GM21447 (cell line): Measurements from ENCODE around the gene TTC33.
"Not testable (repeated sequence)": the region's sequence is repeated elsewhere in the genome, so short reads cannot be mapped to it uniquely, and the experiment has no call there.

Experiments used
- ATAC-seq: cut with Tn5 transposase; IDR thresholded peaks from one replicate; pipeline ENCODE4 v1.9.1; 2021; ENCODE audit not compliant: unreplicated experiment

The TTC33 gene

DNA sequence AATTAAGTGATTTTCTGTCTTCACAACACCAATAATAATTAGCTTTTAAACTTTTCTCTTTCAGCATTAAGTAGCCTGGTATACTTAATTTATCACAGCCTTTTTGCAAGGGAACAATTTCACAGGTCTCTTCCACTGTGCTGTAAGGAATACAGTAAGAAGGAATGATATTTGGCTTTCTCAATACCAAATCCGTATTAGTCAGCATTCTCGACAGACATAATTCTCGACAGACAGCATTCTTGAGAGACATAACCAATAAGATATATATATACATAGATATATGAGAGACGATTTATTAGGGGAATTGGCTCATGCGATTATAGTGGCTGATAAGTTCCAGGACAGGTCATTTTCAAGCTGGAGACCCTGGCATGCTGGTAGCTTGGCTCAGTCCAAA lies 24.4 kb upstream of the TTC33 start:
- ATAC-seq = no peak

DNA sequence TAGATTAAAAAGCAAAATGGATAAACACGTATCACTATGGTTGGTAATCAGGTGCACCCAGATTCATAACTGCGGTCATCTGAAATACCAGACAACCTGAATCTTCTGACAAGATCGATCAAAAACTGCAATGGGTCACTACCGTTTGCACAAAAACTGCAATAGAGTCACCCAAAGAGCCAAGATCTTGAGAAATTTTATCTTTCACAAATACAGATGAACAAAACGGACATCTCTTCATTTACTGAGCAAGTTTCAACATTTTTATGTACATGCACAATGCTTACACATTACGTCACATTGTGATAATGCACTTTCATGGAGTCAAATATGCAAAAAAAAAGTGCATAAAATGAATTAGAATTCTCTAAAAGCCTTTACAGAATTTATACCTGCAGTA lies 23.8 kb upstream of the TTC33 start:
- ATAC-seq = no peak

DNA sequence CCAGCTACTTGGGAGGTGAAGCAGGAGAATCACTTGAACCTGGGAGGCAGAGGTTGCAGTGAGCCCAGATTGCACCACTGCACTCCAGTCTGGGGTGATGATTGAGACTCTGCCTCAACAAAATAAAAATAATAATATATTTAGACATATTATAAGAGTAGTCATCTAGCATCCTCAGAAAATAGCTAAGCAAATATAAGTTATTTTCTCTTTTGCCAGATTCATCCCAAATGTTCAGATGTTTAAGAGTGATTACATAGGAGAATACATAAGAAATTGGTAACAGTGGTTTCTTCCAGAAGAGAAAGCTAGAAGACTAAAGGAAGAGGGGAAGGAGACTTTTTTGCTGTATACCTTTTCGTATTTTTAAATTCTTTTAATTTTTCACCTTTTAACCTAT lies 22.4 kb upstream of the TTC33 start:
- no peak for ATAC-seq

DNA sequence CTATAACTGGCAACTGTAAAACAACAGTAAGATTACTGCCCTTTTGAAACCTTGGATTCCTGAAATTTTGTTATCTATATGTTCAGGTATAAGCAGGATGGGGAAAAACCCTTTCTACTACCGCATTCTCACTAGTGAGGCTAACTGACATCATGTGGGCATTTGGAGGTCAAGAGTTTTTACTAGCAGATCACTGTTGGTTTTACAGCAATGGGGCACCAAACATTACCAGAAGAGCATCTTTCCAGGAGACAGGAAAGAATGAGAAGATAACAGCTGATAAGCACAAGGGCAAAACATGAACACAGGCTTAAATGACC lies 20.9 kb upstream of the TTC33 start:
- no peak for ATAC-seq

DNA sequence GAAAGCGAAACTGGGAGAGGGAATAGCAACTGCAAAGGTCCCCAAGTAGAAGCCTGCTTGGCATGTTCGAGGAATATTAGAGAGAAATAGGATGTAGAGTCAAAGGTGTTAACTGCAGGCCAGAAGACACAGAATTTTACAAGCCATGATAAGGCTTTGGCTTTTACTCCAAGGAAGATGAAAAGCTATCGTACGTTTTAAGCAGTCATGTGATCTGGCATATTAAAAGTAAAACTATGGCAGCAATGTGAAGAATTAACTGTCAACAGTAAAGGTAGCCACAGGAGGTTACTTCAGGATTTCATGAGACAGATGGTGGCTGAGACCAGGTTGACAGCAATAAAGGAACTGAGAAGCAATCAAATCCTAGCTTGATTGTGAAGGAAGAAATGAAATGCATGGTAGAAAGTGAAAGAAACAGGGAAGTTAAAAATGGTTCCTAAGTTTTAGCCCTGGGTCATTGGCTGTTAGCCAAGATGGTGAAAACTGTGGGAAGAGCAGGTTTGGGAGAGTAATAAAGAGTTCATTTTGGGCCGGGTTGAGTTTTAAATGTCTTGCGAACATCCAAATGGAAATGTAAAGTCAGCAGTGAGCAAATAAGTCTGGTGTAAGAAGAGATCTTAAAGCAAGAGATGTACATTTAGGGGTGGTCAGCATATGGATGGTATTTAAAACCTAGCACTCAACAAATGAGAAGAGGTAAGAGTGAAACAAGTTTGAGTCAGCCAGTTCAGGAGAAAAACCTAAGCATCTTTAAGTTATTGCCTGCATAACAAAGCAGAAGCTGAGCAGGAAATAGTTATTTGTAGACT lies 20.3 kb upstream of the TTC33 start:
- no peak for ATAC-seq

DNA sequence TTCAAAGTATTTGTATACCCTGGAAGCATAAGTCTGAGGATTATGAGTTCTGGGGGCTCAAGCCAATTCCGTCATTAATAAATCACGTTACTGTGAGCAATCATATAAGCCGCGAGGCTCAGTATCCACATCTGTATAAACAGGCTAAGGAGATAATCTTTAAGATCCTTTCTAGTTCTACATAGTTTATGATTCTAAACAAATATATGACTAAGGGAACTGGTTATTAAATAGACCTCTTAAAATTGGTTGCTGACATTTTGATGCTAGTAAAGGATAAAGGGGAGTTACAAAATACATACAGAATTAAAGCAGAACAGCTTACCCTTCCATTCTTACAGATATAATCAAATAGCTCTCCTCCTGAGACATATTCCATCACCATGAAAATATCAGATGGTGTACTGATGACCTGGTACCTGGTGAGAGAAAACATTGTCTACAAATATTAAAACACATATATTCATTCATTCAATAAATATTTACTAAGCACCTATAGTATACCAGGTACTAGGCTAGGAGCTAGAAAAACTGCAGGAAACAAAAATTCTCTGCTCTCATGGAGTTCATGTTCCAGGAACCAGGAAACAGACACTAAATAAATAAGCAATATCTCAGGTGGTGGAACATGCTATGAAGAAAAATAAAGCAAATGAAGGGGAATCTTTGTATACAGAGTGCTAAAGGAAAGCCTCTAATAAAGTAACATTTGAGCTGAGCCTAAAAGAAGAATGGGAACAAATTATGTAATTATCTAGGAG lies 19.5 kb upstream of the TTC33 start:
- ATAC-seq = no peak

DNA sequence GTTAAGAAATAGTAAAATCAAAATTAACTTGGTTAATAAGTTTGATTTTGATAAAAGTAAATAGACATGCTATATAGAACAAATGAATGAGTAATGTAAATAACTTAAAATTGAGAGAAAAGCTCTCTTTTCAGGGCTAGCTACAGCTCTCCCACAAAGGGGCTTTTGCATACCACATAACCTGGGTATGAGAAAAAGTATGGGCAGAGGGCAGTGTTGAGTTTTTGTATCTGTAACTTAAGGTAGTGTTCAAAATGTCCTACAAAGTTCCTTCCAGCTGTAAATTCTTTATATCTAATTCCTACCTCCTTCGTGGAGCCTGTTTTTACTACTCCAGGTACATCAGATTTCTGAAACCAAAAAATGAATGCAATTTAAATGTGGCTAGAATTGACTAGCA lies 18.9 kb upstream of the TTC33 start:
- ATAC-seq = no peak

DNA sequence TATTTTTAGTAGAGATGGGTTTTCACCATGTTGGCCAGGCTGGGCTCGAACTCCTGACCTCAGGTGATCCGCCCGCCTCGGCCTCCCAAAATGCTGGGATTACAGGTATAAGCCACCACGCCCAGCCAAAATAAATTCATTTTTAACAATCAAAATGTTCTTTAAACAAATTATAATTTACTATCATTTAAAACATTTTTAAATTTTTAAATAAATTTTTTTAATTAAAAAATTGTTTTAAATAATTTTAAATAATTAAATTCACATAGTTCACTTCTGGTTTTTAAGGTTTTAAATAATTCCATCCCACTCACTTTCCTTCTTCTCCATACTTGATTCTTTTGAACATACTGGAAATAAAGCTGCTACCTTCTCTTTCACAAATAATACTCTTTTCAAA lies 15.0 kb upstream of the TTC33 start:
- ATAC-seq = no peak

DNA sequence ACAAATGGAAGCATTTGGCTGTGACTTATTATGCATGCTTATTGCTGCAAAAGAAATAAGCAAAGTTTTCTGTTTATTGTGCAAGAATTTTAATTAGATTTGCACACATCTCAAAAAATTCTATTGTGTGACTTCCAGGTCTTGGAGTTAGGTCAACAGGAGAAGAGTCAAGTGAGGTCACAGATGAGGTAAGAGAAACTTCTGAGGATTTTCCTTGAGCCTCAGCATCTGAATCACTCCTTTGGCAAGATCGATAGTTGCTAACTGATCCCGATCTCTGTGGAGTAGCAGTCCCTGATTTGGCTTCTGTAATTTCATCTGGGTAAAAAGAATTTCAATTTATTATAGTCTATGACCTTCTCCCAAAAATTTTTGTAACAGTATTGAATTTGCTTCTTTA lies 6.9 kb upstream of the TTC33 start:
- ATAC-seq = no peak

DNA sequence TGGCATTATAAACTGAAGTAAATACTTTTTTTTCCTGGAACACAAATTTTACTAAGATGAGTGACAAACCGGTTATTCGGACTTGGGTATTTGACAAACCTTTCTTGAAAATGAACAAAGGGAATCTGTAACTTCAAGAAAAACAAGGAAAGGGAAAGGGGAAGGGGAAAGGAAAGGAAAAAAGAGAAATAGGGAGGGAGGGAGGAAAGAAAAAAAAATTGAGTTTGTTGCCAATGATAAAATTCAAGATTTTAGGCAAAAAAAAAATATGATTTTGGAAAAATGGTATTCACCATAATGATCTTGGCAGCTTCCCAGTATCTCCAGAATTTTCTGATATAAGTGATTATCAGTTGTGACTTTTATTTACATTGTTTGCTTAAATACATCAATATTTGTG lies 1.6 kb upstream of the TTC33 start:
- no peak for ATAC-seq

DNA sequence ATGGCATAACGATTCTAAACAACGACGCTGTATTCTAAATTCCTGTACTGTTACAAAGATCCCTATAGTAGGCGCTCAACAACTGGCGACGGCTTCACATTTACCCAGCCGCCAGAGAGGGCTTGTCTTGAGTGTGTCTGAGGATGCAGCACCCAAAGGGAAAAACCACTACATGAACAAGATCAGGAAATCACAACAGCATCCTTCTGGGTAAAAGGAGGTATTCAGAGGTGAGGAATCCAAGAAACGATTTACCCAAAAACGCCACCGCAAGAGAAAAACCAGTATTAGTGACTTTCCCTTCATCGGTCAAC lies 711 bp downstream of the TTC33 start:
- ATAC-seq = peak; percentile 81

DNA sequence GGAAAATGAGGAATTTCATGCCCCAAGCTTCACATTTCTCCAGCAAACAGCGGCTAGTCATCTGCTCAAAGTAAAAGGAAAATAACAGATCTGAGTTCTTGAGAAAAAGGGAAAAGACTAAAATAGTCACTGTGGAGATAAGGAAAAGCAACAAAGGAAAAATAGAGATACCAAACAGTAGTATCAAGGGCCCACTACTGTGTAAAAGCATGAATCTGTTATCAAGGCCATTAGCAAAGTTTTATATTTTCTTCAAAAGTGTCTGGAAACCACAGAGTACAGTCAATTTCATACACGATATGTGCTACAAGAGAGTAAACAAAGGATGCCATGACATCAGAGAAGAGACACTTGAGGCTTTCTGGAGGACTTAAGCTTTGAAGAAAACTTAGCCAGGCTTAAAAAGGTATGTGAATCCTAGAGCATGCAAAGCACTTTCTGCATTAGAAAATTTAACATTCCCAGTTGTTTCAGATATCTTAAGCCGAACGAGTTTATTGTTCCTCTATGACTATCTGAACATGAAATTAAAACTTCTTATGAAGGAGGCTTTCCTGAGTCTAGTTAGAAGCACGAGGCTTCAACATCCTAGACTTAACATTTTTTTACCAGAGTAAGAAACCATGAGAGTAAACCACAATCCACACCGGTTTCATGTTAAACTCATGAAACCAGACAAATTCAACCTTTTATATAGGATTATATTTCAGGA lies 1.2 kb downstream of the TTC33 start:
- peak; percentile 12 for ATAC-seq

DNA sequence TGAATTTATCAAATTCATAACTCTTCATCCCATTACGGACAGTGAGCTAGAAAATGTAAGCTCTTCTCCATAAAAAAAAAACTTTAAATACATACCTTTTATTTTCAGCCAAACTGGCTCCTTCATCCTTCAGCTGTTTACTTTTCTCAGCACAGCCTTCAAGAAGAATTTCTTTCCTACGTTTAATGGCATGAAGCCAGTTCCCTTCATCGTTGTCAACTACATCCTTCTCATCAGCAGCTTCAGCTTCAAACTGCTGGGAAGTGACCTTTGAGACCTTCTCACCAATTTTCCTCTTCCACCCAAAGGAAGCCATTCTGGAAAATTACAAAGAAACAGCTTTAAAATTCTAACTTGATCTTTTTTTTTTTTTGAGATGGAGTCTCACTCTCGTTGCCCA lies 9.1 kb downstream of the TTC33 start:
- ATAC-seq = no peak

DNA sequence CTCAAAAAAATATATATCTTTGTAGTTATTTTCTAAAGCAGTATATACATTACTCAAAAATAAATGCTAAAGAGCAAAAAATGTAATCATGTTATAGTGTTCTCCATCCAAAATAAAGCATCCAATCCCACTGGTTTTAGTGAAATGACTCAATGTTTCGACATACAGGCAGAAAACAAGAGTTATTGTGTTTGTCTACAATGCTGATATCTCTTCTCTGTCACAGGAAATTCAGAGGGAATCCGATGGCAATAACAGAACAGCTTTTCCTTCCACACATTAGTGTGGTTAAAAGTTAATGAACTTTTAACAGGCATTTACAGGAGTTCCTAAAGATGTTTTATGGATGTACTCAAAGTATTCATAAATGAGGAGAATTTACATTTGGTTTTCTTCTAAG lies 12.0 kb downstream of the TTC33 start:
- ATAC-seq = no peak

DNA sequence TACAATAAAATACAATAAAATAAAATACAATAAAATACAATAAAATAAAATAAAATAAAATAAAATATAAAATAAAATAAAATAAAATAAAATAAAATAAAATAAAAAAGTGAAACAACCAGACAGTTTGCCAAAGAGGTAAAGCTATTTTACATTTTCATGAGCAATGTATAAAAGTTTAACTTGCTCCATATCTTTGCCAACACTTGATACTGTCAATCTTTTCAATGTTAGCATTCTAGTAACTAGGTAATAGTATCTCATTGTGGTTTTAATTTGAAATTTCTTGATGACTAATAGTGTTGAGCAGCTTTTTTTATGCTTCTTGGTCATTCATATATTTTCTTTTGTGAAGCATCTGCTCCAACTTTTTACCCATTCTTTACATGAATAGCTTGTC lies 17.3 kb downstream of the TTC33 start:
- no peak for ATAC-seq

DNA sequence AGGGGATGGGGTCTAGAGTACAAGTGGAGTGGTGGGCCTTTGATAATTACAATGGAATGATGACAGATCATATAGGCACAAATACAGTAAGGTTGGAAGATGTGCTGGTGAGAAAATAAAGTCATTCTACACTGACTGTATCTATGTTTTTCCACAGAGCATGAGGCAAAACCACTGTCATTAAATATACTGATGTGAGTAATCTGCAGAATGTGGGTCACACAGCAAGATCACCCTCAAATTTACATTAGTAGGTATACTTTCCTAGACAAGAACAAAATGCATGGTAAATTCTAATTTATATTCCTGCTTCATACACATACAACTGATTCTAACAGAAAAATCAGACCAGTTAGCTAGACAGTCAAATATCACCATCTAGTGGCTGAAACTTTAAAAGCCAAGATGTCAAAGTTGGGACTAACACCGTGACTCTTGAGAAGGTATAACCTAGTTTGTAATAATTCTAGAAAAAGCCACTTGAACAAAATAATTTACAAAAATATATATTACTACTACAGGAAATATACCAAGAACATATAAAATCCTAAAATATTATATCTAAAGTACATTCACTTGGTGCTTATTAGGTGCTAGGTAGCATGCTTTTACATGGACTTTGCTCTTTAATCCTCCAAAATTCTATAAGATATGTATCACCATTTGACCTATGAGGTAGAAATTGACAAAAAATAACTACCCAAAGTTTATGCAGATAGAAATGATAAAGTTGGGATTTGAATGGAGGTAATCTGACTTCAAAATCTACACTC lies 19.5 kb downstream of the TTC33 start:
- peak; percentile 87 for ATAC-seq

DNA sequence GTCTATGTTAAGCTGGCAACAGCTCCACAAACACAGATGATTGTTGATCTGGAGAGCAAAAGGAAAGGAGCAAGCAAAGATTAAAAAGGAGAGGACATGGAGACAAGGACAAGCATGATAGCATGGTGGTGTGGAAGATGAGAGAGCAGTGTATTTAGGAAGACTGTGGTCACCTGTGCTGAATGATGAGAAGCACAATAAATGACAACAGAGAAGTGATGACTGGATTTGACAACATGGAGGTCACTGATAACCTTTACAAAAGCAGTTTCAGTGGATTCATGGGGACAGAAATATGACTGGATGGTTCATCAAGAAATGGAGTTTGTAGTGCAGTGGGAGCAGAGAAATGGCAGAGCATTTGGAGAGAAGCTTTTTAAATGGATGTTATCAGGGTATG lies 20.2 kb downstream of the TTC33 start:
- no peak for ATAC-seq

DNA sequence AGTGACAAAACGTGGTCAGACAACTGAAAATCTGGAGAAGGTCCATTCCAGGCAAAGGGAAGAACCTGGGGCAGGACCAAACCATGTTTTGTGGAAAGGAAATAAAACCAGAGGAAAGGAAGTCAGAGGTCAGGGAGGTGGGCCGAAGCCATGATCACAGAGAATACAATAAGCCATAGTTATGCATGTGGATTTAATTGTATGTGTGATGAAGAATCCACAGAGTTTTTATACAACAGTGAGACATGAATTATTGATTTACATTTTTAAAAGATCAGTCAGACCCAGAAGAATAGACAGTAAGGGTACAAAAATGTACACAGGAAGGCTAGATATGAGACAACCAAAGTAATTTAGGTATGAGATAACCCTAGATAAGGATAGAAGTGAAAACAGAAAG lies 20.8 kb downstream of the TTC33 start:
- no peak for ATAC-seq

DNA sequence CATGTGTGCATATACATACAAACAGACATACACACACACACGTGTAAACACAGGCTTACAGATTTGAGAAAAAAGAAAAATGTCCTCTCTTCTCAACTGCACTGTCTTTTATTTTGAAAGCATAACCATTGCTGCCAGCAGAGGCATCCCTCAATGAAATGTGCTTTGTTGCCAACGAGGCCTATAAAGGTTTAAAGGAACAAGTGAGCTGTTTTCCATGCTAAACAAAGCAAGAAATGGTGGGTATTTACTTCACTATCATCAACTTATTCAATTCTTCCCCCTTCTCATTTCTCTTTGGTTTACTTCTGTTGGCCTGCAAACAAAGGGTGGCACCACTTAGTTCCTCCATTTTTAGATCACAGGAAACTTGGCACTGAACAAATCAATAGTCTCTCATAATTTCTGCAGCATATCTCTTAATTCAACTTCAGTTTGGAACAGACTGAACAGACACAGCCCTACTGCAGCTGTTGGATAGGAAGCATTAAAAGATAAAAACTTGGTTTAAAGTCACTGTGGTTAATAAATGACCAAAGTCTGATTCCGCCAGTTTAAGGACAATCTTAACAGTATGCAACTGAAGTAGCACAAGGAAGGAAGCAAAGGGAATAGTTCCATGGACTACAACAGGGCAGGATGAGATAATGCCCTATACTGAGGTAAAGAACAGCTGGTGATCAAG lies 21.7 kb downstream of the TTC33 start:
- no peak for ATAC-seq

DNA sequence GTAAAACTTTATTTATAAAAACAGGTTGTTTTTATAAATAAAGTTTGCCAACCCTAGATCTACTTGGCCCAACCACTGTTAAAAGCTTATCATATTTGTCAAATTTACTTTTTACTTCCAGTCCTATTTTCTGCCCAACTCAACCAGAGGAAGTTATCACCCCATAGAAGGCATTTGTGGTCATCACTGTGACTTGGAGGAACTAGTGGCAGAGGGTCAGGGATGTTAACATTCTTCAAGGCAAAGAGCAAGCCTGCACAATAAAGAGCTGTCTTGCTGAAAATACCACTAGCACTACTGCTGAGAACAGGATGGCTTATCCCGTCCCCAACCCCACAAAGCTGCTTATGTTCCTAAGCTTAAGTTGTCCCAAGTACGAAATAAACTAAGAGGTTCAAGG lies 22.3 kb downstream of the TTC33 start:
- ATAC-seq = no peak

DNA sequence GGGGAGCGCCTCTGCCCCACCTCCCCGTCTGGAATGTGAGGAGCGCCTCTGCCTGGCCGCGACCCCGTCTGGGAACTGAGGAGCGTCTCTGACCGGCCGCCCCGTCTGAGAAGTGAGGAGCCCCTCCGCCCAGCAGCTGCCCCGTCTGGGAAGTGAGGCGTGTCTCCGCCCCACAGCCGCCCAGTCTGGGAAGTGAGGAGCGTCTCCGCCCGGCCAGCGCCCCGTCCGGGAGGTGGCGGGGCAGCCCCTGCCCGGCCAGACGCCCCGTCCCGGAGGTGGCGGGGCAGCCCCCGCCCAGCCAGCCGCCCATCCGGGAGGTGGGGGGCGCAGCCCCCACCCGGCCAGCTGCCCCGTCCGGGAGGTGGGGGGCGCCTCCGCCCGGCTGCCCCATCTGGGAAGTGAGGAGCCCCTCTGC lies 33.3 kb downstream of the TTC33 start:
- not testable (repeated sequence) for ATAC-seq
